HUDEP-2 (cell line): ENCODE results near the gene SMARCA2.

ENCODE experiments used
- DNase-seq, 76 experiments: peaks; one replicate each; lab custom pipeline; 2025; ENCODE audit not compliant: unreplicated experiment in 76 of 76; lab: John Stamatoyannopoulos, UW

Gene SMARCA2

DNA sequence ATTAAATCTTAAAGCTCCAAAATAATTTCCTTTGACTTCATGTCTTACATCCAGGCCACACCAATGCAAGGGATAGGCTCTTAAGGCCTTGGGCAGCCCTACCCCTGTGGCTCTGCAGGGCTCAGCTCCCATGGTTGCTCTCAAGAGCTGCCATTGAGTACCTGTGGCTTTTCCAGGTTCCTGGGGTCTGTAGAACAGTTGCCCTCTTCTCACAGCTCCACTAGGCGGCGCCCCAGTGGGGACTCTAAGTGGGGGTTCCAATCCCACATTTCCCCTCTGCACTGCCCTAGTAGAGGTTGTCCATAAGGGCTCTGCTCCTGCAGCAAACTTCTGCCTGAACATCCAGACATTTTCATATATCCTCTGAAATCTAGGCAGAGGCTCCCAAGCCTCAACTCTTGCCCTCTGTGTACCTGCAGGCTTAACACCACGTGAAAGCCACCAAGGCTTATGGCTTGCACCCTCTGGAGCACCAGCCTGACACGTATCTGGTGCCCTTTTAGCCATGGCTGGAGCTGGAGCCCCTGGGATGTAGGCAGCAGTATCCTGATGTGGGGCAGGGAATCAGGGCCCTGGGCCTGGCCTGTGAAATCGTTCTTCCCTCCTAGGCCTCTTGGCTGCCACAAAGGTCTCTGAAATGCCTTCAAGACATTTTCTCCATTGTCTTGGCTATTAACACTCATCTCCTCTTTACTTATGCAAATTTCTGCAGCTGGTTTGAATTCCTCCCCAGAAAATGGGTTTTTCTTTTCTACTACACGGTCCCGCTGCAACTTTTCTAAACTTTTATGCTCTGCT, 185.1 kb downstream of the SMARCA2 start:
- no peak for DNase-seq

DNA sequence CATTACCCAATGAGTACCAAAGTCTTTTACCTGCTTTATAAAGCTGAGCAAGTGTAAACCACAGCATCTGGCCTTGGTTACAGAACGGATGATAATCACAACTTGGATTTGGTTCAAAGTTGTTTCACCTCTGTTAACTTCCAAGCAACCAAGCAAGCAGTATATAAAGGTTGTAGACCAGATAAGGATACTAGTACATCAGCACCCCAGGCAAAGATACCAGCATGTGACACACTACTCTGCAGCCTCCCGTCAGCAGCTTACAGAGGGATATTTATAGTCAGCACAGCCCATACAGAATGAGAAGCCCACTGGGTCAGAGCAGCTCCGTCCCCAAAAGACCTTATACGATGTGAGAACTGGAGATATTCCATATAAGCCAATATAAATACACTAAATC, 193.3 kb downstream of the SMARCA2 start:
- DNase-seq = peak in 3 of 76 experiments; percentile 1 to 22 (median 2)

DNA sequence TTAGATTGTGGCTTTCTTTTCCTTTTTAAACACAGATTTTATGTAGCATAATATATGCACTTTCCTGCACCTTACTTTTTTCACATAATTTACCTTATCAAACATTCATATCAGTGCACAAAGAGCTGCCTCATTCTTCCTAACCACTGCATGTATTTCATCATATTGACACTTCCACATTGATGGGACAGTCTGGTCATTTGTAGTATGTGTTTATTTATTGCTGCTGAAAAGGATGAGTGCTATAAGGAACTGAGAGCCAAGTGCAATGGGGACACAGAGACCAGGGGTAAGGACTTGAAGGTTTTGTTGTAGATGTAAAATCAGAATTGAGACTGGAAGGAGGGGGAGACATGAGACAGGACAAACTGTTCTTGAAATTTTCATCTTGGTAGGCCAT, 193.8 kb downstream of the SMARCA2 start:
- DNase-seq = no peak

DNA sequence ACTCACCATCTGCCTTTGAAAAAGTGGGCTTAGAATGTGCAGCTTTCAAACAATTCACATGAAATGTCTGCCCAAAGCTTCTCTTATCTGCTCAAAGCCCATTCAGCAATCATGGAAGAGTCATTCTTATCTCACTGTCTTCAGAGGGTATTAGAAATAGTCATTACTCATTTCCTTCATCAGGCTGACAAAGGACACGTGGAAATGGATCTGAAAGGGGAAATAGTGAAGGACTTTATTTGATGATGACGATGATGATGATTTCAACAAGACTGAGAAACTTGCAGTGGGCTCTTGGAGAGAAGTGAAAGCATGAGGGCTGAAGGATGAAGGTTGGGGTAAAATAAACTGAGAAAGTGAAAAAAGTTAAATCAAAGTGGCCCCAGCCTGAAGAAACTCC, 194.3 kb downstream of the SMARCA2 start:
- peak in 3 of 76 experiments; percentile 6 to 18 (median 10) for DNase-seq

DNA sequence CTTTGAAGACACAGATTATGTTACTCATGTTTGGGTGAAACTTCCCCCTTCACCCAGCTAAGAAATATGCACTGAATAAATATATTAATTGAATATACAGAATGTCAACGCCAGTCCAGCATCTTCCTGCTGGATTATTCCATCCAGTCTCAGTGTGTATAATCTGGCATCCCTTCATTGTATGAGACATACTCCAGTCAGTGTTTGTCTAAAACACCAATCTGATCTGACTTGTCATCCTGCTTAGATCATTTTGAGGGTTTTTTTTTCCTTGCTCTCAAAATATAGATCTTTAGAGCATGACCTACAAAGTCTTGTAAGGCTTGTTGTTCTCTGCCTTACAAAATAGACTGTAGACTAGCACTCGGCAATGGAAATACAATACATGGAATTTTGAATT, 195.1 kb downstream of the SMARCA2 start:
- no peak for DNase-seq

DNA sequence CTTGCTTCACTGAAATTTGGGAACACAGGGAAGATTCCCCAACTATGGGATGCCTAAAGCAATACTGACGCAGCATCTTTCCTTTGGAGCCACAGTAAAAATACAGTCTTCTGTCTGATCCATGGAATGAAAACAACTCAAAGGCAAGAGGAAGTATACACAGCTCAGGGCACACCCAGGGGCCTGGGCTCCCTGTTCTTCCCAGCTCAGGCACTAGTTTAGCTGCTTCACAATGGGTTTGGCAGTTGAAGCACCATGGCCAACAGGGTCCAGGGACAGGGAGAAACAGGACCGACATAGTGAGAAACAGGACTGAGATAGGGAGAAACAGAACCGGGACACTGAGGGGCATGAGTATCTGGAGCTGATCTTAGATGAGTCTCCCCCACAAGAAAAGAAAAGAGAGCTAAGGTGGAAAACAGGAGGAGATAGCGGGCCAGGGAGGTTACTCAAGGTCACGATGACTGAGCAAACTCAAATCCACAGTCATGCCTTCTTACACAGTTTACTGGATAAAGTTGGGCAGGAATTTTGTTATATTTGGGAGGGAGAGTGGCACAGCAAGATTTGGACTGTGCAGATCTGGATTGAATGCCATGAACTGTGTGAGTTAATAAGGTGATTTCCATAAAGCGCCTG, 198.8 kb downstream of the SMARCA2 start:
- DNase-seq = peak in 1 of 76 experiments; percentile 2

DNA sequence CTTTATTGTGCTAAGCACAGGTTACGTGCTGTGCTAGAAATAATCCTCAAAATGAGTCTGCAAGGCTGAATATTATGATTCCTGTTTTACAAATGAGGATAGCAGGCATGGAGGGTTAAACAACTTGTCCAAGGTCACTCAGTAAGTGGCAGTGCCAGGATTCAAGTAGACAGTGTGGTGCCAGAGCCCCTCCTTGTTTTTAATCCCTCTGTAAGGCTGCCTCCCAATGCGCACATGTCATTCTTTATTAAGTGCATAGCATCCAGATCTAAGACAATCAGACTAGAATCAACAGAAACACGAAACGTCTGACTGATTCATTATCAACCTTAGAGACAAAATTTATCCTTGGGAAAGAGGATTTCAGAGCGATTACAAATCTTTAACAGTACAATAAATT, 199.6 kb downstream of the SMARCA2 start:
- no peak for DNase-seq

DNA sequence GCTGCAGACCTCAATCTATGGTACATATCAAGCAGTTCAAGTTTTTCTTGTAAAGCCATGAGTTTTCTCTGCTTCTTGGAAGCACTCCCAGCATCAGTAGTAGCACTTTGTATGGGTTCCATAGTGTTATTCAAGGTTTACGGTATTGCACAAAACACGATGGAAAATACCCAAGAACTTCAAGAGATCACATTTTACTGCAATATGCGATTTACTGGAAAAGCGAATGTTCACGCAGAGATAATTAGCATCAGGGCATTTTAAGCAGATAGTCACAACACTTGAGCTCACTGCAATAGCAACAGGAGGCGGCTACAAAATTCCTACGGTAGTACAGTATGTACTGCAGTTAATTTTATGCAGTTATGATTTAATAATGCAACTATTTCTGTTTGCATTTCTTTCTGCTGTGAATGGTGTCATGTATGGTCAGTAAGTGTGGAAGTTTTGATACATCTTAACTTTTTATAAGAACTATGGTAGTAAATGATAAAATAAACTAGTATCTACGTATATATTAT, 200.8 kb downstream of the SMARCA2 start:
- DNase-seq = no peak

DNA sequence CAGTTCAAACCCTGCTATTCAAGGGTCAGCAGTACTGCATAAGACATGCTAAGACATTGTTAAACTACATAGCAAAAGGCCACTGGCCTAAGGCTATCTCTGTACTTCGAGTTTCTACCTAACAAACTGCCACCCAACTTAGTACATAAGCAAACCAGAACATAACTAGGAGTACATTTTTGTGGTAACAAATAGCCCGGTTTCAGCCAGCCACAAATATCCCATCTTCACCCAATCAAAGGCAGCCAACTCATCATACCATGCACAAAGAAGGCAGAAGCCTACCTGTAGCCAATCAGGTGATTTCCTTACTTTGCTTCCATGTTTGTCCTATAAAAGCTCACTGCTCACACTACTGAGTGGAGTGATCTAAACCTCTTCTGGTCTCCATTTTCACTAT, 201.4 kb downstream of the SMARCA2 start:
- DNase-seq = no peak

DNA sequence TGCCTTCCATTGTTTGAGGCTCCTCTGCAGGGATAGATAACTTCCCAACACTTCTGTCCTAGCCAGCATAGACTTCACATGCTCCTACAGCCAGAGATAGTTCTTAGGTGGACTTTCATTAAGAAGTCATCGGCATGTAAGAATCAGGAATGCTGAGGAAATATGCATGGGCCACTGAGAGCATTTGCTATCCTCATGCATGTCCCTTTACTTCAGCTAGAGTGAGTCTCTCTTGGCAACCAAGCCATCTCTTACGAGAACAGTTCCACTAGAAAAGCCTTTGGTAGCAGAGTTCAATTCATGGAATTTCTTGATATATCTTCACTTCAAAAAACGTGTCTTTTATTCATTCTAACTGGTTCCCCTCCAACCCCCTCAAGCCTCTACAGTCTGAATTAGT, 202.4 kb downstream of the SMARCA2 start:
- DNase-seq = no peak

DNA sequence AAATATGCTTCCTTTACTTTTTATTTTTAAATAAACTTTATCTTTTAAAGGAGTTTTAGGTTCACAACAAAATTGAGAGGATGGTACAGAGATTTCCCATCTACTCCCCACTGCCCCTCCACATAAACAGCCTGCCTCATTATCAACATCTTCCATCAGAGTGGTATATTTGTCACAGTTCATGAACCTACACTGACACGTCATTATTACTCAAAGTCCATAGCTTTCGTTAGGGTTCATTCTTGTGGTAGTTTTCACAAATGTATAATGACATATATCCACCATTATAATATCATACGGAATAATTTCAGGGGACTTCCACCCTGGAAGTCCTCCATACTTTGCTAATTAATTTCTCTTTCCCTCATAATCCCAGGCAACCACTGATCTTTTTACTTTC, 204.9 kb downstream of the SMARCA2 start:
- no peak for DNase-seq

DNA sequence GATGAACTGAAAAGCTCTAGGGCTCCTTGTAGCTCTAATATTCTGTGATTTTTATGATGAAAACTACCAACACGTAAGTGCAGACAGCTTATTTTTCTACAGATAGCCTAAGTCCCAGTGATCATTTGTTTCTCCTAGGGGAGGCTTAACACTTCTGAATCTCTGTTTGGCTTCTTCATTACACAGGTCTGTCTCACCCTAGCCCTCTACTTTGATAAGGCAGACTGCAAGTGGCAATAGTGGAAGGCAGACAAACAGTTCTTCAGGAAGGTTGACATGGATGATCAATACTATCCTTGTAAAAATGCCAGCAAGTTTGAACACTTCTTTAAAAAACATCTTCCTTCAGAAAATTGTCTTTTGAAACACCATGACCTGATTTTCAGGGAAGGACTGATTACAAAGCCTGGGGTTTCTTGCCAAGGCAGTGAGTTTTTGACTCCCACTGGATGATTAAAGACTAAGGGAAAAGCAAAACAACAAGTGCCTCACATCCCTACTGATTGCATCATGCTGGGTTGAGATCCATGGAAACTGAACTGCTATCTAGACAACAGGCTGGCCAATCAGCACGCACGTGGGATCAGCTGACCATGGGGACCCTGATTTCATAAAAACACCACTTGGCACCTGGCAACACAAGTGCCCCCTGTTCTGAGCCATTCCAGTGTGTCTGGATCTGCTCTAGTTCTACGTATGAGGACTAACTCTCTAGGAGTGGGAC, 212.2 kb downstream of the SMARCA2 start:
- DNase-seq = no peak

DNA sequence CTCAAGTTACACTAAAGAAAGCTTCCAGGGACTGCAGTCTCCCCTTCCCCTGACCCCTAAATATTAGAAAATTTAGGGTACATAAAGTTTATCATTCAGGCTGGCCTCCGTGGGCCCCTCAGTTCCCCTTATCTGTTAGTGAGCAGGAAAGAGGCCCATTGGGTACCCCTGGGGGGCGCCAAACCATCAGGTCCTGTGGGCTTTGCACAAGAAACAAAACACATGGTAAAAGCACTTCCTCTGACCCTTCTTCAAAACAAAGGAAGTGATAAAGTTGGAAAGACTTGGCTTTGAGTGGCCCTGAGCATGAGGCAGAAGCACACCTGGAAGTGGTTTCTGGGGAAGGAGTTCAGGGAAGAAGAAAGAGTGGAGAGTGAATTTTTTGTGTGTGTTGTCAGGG, 213.0 kb downstream of the SMARCA2 start:
- peak in 6 of 76 experiments; percentile 1 to 16 (median 4) for DNase-seq

DNA sequence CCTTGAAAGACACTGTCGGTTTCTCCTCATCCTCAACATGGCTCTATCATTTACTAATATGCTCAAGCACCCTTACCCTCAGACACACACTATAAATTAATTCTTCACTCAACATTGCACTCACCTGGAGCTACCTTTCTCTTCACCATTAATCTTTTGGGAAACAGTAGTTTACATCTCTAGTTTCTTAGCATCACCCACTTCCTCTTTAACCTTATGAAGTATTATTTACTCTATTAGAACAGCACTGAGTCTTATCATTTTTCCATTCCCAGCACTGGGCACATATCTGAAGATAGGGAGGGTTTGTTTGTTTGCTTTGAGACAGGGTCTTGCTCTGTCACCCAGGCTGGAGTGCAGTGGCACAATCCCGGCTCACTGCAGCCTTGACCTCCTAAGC, 213.5 kb downstream of the SMARCA2 start:
- no peak for DNase-seq

DNA sequence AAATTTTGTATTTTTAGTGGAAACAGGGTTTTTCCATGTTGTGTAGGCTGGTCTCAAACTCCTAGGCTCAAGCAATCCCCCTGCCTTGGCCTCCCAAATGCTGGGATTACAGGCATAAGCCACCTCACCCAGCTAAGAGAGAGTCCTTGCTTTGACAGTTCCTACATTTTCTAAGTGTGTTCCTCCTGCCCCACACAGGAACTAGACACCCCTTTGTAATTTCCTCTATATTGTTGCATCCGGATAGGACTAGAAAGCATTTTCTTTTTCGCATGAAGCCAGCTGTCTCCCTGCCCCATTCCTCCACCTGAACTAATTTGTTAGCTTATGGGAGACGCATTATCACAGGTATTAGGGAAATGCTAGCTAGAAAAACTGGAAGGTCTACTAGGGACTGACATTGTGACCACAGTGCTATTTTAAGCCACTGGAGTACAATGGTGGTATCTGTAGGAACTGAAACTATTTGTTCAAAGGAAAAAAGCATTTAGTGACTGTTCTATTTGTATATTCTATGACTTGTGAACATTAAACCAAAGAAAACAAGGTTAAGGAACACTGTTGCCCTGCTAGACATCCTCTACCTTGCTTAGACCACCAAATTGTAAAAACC, 214.1 kb downstream of the SMARCA2 start:
- no peak for DNase-seq

DNA sequence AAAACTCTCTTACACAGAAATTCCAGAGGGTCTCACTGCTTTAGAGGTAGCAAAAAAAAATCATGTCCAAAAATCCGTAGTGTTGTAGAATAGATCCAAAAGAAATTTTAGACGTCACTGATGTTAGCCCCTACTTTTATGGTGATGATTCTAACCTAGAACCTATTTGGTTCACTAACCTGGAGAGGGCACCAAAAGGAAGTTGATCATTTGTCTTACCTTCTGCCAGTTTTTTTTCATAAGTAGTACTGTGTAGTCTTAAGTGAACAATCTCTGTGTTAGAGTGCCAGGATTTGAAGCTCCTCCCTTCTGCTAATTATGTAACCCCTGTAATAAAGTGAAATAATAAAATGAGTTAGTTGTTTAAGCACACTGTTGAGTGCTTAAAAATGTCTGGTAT, 215.2 kb downstream of the SMARCA2 start:
- DNase-seq = no peak

DNA sequence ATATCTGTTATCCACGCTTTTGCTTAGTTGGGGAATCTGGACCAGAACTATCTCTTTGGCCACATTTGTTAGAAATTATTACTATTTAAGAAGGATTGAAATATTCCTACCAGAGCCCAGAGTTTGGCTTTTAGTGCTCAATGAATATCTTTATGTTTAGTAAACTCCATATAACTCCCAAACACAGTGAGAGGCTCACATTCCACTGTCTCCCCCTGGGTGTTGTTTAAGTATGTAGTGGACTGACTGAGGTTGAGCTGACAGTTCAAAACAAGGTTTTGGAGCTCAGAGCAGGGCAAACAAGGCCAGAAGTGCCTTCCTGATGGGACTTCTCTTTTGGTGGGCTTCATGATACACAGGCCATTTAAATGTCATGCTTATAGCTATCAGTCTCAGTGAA, 216.0 kb downstream of the SMARCA2 start:
- DNase-seq = no peak

DNA sequence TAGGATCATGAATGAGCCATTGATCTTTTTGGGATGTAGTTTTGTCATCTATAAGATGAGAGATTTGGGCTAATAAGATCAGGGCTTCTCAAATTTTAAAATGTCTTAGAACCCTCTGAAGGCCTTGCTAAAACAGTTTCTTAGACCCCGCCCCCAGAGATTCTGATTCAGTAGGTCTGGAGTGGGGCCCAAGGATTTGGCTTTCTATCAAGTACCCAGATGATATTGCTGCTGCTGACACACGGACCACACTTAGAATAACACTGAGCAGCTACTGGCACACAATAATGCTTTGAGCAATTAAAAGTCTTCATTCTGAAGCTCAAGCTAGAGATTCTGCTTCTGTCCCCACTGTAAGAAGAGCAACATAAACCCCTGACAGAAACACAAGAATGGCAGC, 216.7 kb downstream of the SMARCA2 start:
- no peak for DNase-seq

DNA sequence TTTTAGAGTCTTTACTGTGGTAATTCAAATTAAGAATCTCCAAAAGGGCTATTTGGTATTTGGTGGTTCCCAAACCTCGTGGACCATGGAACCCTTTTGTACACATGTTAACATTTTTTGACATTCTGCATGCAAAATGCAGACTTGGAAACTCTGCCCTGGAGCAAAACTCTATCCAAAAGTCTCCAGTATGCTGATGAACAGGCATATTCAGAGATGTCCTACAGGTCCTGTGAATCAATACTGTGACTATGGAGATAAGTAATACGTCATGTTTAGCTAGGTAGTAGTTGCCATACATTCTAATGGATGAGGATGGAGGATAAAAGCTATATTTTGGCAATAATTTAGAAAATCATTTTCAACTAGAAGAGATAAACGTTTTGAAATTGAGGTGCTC, 218.1 kb downstream of the SMARCA2 start:
- DNase-seq = no peak

DNA sequence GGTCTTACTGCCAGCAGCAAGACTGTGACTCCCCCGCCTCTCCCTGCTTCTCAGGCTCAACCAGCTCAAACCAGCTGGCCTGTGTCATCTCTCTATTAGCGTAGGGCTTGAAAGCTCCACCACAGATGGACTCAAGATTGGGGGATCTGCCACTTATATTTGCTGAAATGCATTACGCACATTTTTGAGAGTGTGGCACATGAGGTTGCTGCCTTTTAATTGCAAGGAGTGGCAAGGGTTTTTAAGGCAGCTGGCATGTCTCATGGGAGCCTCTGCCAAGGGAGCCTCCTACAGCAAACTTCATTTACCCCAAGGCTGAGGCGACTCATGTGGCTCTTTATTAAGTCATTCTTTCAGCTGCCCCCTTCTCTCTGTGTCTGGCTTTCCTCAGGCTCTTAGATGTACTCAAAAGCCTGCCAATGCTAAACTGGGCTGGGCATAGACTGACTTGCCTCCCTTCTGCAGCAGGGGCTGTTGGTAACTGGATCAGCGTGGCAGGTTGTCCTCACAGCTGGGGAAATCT, 219.3 kb downstream of the SMARCA2 start:
- DNase-seq = no peak

DNA sequence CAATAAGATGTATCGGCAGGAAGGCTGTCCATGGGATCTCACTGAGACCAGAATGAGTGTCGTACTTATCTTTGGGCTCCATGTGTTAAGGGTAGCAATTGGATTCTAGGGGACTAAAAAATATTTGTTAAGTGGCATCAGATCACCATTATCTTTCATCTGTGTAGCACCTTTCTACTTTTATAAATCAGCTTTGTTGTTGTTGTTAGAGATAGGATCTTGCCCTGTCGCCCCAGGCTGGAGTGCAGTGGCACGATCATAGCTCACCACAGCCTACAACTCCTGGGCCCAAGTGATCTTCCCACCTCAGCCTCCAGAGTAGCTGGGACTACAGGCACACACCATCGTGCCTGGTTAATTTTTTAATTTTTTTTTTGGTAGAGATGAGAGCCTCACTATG, 220.5 kb downstream of the SMARCA2 start:
- no peak for DNase-seq
